Sigmoid colon (tissue), 4 donors: ENCODE data around the gene ATRNL1.

Experiments
- EP300 ChIP-seq, 4 donors: sonication (generic); formaldehyde crosslinking; IDR thresholded peaks; one replicate each; pipeline ENCODE4 v1.6.1; 2017; ENCODE audit warnings: antibody characterized with exemption in 4 of 4
- POLR2A ChIP-seq, 2 donors: fragments of 450-650 bp; IDR thresholded peaks; one replicate each; pipeline ENCODE4 v1.6.1; 2016; ENCODE audit warnings: antibody characterized with exemption in 2 of 2, mild to moderate bottlenecking in 2 of 2, moderate library complexity in 2 of 2
- TF ChIP-seq, protein P1 (sequence below), 4 experiments: fragments of 450-650 bp in 3 of 4; fragments of 200-600 bp in 1 of 4; IDR thresholded peaks; one replicate each; pipeline ENCODE4 v1.5.1; 2016 to 2019; ENCODE audit warnings: antibody characterized with exemption in 4 of 4, mild to moderate bottlenecking in 3 of 4, moderate library complexity in 2 of 4

DNA sequence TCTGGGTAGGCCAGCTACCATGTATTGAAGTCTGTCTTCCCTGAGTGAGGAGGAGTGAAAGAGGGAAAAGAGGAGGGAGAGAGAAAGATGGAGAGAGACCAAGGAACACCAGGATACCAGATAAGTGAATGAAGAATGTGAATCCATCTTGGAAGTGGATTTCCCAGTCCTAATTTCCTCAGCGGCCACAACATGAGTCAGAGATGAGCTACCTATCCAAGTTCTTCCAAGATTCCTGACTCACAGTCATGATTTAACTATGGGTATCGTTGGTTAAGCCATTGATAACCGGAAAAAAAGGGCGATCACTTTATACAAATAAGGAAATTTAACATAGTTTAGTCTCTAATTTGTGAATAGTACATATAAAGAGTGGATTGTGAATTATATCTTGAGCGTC, 561.8 kb downstream of the ATRNL1 start:
- TF ChIP-seq, protein P1, sequence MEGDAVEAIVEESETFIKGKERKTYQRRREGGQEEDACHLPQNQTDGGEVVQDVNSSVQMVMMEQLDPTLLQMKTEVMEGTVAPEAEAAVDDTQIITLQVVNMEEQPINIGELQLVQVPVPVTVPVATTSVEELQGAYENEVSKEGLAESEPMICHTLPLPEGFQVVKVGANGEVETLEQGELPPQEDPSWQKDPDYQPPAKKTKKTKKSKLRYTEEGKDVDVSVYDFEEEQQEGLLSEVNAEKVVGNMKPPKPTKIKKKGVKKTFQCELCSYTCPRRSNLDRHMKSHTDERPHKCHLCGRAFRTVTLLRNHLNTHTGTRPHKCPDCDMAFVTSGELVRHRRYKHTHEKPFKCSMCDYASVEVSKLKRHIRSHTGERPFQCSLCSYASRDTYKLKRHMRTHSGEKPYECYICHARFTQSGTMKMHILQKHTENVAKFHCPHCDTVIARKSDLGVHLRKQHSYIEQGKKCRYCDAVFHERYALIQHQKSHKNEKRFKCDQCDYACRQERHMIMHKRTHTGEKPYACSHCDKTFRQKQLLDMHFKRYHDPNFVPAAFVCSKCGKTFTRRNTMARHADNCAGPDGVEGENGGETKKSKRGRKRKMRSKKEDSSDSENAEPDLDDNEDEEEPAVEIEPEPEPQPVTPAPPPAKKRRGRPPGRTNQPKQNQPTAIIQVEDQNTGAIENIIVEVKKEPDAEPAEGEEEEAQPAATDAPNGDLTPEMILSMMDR (IDR thresholded peaks at IDR 0.05): no peak
- TF ChIP-seq POLR2A (IDR thresholded peaks at IDR 0.05) (no peak), EP300 (IDR thresholded peaks at IDR 0.05) (no peak)
